ENCODE results near the gene CFAP299. TPM values are rescaled to one million over a fixed set of nuclear protein-coding genes. Genes with fewer than 3 reads are reported as not detected.

Gene CFAP299
- total RNA-seq, 1 experiment from 2014 or later: not detected

- TF ChIP-seq ZBTB33 (IDR thresholded peaks at IDR 0.05; ENCODE audit: extremely low read depth, insufficient replicate concordance, low read length) (no peak), FOSL1 (IDR thresholded peaks at IDR 0.05; ENCODE audit: low read depth) (no peak), ZFX (IDR thresholded peaks at IDR 0.05) (no peak)
These were observed 279.6 kb downstream of the CFAP299 start (continued) for GRCh38 chr4:80615099-80615498.

GRCh38 chr4:80619070-80619674 is 283.6 kb downstream of the CFAP299 start:
- no peak overlapping the region for H2AFZ ChIP-seq (ENCODE audit: low read depth, low read length, poor library complexity, severe bottlenecking)
- no peaks in the 10 kb centered on the region for H3K9me3 ChIP-seq (ENCODE audit: control insufficient read depth in 1 of 2, insufficient read depth in 1 of 2, low read depth in 1 of 2, low read length in 2 of 2)
- H3K27ac ChIP-seq (ENCODE audit: low read depth, low read length): no peak overlapping the region
- H3K9ac ChIP-seq (ENCODE audit: low read length): no peak overlapping the region
- intact Hi-C loops (cut with micrococcal nuclease): loop anchor here (2.0 kb wide), 1 partner anchor 422 kb away; no protein-coding TSS in a partner anchor
- ChIA-PET RAD21 (ENCODE audit: low non-redundant PET in 1 of 2, low total read pairs in 2 of 2, uncharacterized antibody in 2 of 2, unreplicated experiment in 2 of 2) (no interaction called here), POLR2A (no interaction called here), CTCF (no interaction called here)
- ATAC-seq (peak; percentile 50; the same call in 1 of the 2 replicates), DNase-seq (ENCODE audit: low read depth, low spot score) (peak; percentile 15)
- no peak overlapping the region for H3K4me3 ChIP-seq (replicated peaks in 1 of 2; ENCODE audit: low read depth in 1 of 2, low read length in 2 of 2)
- H3K36me3 ChIP-seq (ENCODE audit: control insufficient read depth in 1 of 2, insufficient read depth in 2 of 2, low read length in 2 of 2): no peaks in the 10 kb centered on the region
- no peaks in the 10 kb centered on the region; the same call in 1 of the 2 replicates for H4K20me1 ChIP-seq (ENCODE audit: insufficient read depth)
- no peaks in the 10 kb centered on the region for H3K27me3 ChIP-seq (ENCODE audit: insufficient read depth, low read length)
- BruUV-seq (replicated peaks): no TSS peak
- H3K79me2 ChIP-seq (ENCODE audit: insufficient read depth, low read length): no peaks in the 10 kb centered on the region
- no peaks in the 10 kb centered on the region for H3K9me2 ChIP-seq (ENCODE audit: insufficient read depth)
- no peak overlapping the region for H3K4me2 ChIP-seq (ENCODE audit: low read length)
- no peak for TF ChIP-seq SRF (IDR thresholded peaks at IDR 0.05; ENCODE audit: low read depth)
- no peak for TF ChIP-seq CEBPB (IDR thresholded peaks at IDR 0.05; ENCODE audit: low read depth)
- no peak for TF ChIP-seq ZNF274 (IDR thresholded peaks at IDR 0.05; ENCODE audit: low read depth, low read length)
- no peak for TF ChIP-seq SIN3A (IDR thresholded peaks at IDR 0.05; ENCODE audit: low read depth)
- TF ChIP-seq, protein P1, sequence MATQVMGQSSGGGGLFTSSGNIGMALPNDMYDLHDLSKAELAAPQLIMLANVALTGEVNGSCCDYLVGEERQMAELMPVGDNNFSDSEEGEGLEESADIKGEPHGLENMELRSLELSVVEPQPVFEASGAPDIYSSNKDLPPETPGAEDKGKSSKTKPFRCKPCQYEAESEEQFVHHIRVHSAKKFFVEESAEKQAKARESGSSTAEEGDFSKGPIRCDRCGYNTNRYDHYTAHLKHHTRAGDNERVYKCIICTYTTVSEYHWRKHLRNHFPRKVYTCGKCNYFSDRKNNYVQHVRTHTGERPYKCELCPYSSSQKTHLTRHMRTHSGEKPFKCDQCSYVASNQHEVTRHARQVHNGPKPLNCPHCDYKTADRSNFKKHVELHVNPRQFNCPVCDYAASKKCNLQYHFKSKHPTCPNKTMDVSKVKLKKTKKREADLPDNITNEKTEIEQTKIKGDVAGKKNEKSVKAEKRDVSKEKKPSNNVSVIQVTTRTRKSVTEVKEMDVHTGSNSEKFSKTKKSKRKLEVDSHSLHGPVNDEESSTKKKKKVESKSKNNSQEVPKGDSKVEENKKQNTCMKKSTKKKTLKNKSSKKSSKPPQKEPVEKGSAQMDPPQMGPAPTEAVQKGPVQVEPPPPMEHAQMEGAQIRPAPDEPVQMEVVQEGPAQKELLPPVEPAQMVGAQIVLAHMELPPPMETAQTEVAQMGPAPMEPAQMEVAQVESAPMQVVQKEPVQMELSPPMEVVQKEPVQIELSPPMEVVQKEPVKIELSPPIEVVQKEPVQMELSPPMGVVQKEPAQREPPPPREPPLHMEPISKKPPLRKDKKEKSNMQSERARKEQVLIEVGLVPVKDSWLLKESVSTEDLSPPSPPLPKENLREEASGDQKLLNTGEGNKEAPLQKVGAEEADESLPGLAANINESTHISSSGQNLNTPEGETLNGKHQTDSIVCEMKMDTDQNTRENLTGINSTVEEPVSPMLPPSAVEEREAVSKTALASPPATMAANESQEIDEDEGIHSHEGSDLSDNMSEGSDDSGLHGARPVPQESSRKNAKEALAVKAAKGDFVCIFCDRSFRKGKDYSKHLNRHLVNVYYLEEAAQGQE (IDR thresholded peaks at IDR 0.05; ENCODE audit: low read depth): no peak
- TF ChIP-seq, protein P2, sequence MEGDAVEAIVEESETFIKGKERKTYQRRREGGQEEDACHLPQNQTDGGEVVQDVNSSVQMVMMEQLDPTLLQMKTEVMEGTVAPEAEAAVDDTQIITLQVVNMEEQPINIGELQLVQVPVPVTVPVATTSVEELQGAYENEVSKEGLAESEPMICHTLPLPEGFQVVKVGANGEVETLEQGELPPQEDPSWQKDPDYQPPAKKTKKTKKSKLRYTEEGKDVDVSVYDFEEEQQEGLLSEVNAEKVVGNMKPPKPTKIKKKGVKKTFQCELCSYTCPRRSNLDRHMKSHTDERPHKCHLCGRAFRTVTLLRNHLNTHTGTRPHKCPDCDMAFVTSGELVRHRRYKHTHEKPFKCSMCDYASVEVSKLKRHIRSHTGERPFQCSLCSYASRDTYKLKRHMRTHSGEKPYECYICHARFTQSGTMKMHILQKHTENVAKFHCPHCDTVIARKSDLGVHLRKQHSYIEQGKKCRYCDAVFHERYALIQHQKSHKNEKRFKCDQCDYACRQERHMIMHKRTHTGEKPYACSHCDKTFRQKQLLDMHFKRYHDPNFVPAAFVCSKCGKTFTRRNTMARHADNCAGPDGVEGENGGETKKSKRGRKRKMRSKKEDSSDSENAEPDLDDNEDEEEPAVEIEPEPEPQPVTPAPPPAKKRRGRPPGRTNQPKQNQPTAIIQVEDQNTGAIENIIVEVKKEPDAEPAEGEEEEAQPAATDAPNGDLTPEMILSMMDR (IDR thresholded peaks at IDR 0.05 in 2 of 3, conservative IDR thresholded peaks at IDR 0.05 in 1 of 3; ENCODE audit: borderline replicate concordance in 1 of 3, insufficient read depth in 1 of 3, low read depth in 2 of 3, low read length in 2 of 3): peak in 2 of 3 experiments; percentile 44 to 58; a peak in 3 of 6 replicates
- peak; percentile 36; the same call in 1 of the 2 replicates for TF ChIP-seq RAD21 (IDR thresholded peaks at IDR 0.05; ENCODE audit: low read depth)
- no peaks in the 10 kb centered on the region for H3K4me1 ChIP-seq (ENCODE audit: control insufficient read depth in 1 of 2, insufficient read depth in 2 of 2, low read length in 2 of 2)

Measured in HCT116 (cell line).